H1 (cell line): ENCODE data around the gene POF1B. TPM values are rescaled to one million over a fixed set of nuclear protein-coding genes. Genes with fewer than 3 reads are reported as not detected.

Source experiments
- CTCF ChIA-PET: fragments of 300-600 bp; sonication (Branson Sonifier 250); formaldehyde crosslinking; loops from one replicate; lab custom pipeline; 2021; ENCODE audit not compliant: partially characterized antibody; lab: Charles Lee
- POLR2A ChIA-PET: fragments of 300-600 bp; sonication (Branson Sonifier 250); formaldehyde crosslinking; loops from one replicate; lab custom pipeline; 2021; ENCODE audit warnings: inconsistent platforms; ENCODE audit not compliant: partially characterized antibody; lab: Charles Lee
- DNase-seq, 2 experiments: peaks; one replicate each; pipeline versions ENCODE4 v3.0.0 to v3.0.0-alpha.2; 2010 to 2022; ENCODE audit warnings: low spot score in 2 of 2, low read depth in 1 of 2, mixed read lengths in 1 of 2
- FAIRE-seq: peaks from 2 replicates; lab custom pipeline; 2011; peaks lifted over from hg19 to GRCh38; lab: Jason Lieb, UNC
- H2AFZ ChIP-seq: 2 replicates; pipeline ENCODE4 v1.8.1; 2012; ENCODE audit warnings: low read length, inconsistent platforms
- H2AK5ac ChIP-seq: 2 replicates; pipeline ENCODE4 v1.6.1; 2013; ENCODE audit warnings: low read depth, low read length
- H2BK120ac ChIP-seq: replicated peaks from 2 replicates; pipeline ENCODE3; 2013; ENCODE audit warnings: low read depth, low read length, inconsistent platforms
- H2BK12ac ChIP-seq: 2 replicates; pipeline ENCODE4 v1.6.1; 2013; ENCODE audit warnings: low read depth, low read length
- H2BK15ac ChIP-seq: 2 replicates; pipeline ENCODE4 v1.6.1; 2013; ENCODE audit warnings: low read length
- H2BK20ac ChIP-seq: 2 replicates; pipeline ENCODE4 v1.6.1; 2013; ENCODE audit warnings: low read length
- H2BK5ac ChIP-seq: 2 replicates; pipeline ENCODE4 v1.6.1; 2013; ENCODE audit warnings: low read depth, low read length
- H3K14ac ChIP-seq: 2 replicates; pipeline ENCODE4 v1.6.1; 2013; ENCODE audit warnings: inconsistent platforms; ENCODE audit not compliant: insufficient read length
- H3K18ac ChIP-seq: 2 replicates; pipeline ENCODE4 v1.6.1; 2013; ENCODE audit warnings: low read length; ENCODE audit errors: extremely low read depth
- H3K23ac ChIP-seq: 2 replicates; pipeline ENCODE4 v1.6.1; 2013; ENCODE audit warnings: inconsistent platforms; ENCODE audit not compliant: insufficient read length
- H3K23me2 ChIP-seq: 2 replicates; pipeline ENCODE4 v1.6.1; 2013; ENCODE audit warnings: low read depth, low read length
- H3K27ac ChIP-seq: 2 replicates; pipeline ENCODE4 v1.6.1; 2011; ENCODE audit warnings: low read depth, low read length, inconsistent platforms
- H3K27me3 ChIP-seq, 4 experiments: replicated peaks in 1 of 4; 1 replicate in 1 of 4; 2 replicates in 3 of 4; pipeline versions ENCODE4 v1.6.1 to v1.8.1; 2011 to 2013; ENCODE audit warnings: low read length in 3 of 4, mild to moderate bottlenecking in 3 of 4, inconsistent platforms in 2 of 4, mixed read lengths in 2 of 4, moderate library complexity in 1 of 4; ENCODE audit not compliant: control insufficient read depth in 3 of 4, insufficient read depth in 3 of 4; ENCODE audit errors: extremely low read depth in 1 of 4
- H3K36me3 ChIP-seq, 4 experiments: 2 replicates each; pipeline versions ENCODE4 v1.6.1 to v1.8.1; 2011 to 2013; ENCODE audit warnings: mild to moderate bottlenecking in 4 of 4, low read length in 3 of 4, moderate library complexity in 2 of 4, control low read depth in 1 of 4, inconsistent platforms in 1 of 4; ENCODE audit not compliant: insufficient read depth in 4 of 4, control insufficient read depth in 2 of 4
- H3K4ac ChIP-seq: replicated peaks from 2 replicates; pipeline ENCODE3; 2013; ENCODE audit warnings: low read length, low read depth, mixed read lengths, inconsistent platforms; ENCODE audit not compliant: insufficient read length
- H3K4me1 ChIP-seq, 4 experiments: replicated peaks in 1 of 4; 1 replicate in 1 of 4; 2 replicates in 3 of 4; pipeline versions ENCODE4 v1.6.1 to v1.8.1; 2011 to 2013; ENCODE audit warnings: low read length in 3 of 4, inconsistent platforms in 2 of 4, mixed read lengths in 1 of 4; ENCODE audit not compliant: insufficient read depth in 4 of 4, control insufficient read depth in 3 of 4
- H3K4me2 ChIP-seq, 2 experiments: 2 replicates each; pipeline versions ENCODE4 v1.6.1 to v1.8.1; 2011 to 2013; ENCODE audit warnings: low read depth in 2 of 2, low read length in 2 of 2, control low read depth in 1 of 2, inconsistent platforms in 1 of 2, mild to moderate bottlenecking in 1 of 2; ENCODE audit not compliant: insufficient read depth in 1 of 2
- H3K4me3 ChIP-seq, 4 experiments: fragments of 200-600, 300-600 bp in 1 of 4; sonication (generic), shearing (Covaris generic), sonication (Bioruptor Twin) in 1 of 4; 2 replicates each; pipeline versions ENCODE4 v1.5.1 to v1.8.1; 2011 to 2016; ENCODE audit warnings: low read length in 4 of 4, low read depth in 3 of 4, control low read depth in 2 of 4, inconsistent platforms in 2 of 4, mild to moderate bottlenecking in 2 of 4, mixed read lengths in 1 of 4, moderate library complexity in 1 of 4; ENCODE audit not compliant: insufficient read depth in 2 of 4; ENCODE audit errors: extremely low read depth in 1 of 4
- H3K56ac ChIP-seq: replicated peaks from 2 replicates; pipeline ENCODE3; 2013; ENCODE audit warnings: low read depth, mild to moderate bottlenecking, mixed read lengths, low read length, inconsistent platforms; ENCODE audit not compliant: insufficient read length
- H3K79me1 ChIP-seq: 2 replicates; pipeline ENCODE4 v1.6.1; 2013; ENCODE audit warnings: low read depth, low read length, control low read depth
- H3K79me2 ChIP-seq, 2 experiments: 2 replicates each; pipeline versions ENCODE4 v1.6.1 to v1.8.1; 2012 to 2013; ENCODE audit warnings: low read length in 2 of 2, mild to moderate bottlenecking in 2 of 2, inconsistent platforms in 1 of 2; ENCODE audit not compliant: insufficient read depth in 2 of 2, control insufficient read depth in 1 of 2
- H3K9ac ChIP-seq, 4 experiments: replicated peaks in 1 of 4; 1 replicate in 1 of 4; 2 replicates in 3 of 4; pipeline versions ENCODE4 v1.6.1 to v1.8.1; 2011 to 2013; ENCODE audit warnings: low read depth in 3 of 4, low read length in 3 of 4, control low read depth in 2 of 4, mild to moderate bottlenecking in 2 of 4, moderate library complexity in 2 of 4, inconsistent platforms in 1 of 4; ENCODE audit errors: extremely low read depth in 1 of 4
- H3K9me3 ChIP-seq, 2 experiments: 2 replicates each; pipeline versions ENCODE4 v1.6.1 to v1.8.1; 2012 to 2013; ENCODE audit warnings: mild to moderate bottlenecking in 2 of 2, moderate library complexity in 2 of 2, control low read depth in 1 of 2, inconsistent platforms in 1 of 2, low read depth in 1 of 2, low read length in 1 of 2, mixed read lengths in 1 of 2; ENCODE audit not compliant: insufficient read depth in 2 of 2
- H4K20me1 ChIP-seq, 2 experiments: replicated peaks in 1 of 2; 2 replicates each; pipeline versions ENCODE3 to v1.8.1; 2011 to 2013; ENCODE audit warnings: inconsistent platforms in 2 of 2, low read length in 2 of 2, mild to moderate bottlenecking in 1 of 2; ENCODE audit not compliant: insufficient read depth in 2 of 2, control insufficient read depth in 1 of 2
- H4K5ac ChIP-seq: 2 replicates; pipeline ENCODE4 v1.6.1; 2013; ENCODE audit warnings: low read length, low read depth, mixed read lengths, inconsistent platforms; ENCODE audit not compliant: insufficient read length
- H4K8ac ChIP-seq: 2 replicates; pipeline ENCODE4 v1.8.0; 2013; ENCODE audit warnings: mild to moderate bottlenecking, moderate library complexity, low read length, inconsistent platforms; ENCODE audit not compliant: insufficient read depth; ENCODE audit errors: extremely low read depth
- H4K91ac ChIP-seq: replicated peaks from 2 replicates; pipeline ENCODE3; 2013; ENCODE audit warnings: low read length, mixed read lengths, inconsistent platforms; ENCODE audit not compliant: insufficient read length
- ATF3 ChIP-seq: IDR thresholded peaks from 2 replicates; pipeline ENCODE4 v1.6.1; 2011; ENCODE audit warnings: low read depth, mild to moderate bottlenecking, low read length; ENCODE audit not compliant: insufficient read depth
- EP300 ChIP-seq, 2 experiments: IDR thresholded peaks; 1 replicate in 1 of 2; 2 replicates in 1 of 2; pipeline ENCODE4 v1.6.1; 2011 to 2012; ENCODE audit warnings: low read depth in 2 of 2, low read length in 2 of 2, mild to moderate bottlenecking in 2 of 2, borderline replicate concordance in 1 of 2, inconsistent platforms in 1 of 2, moderate library complexity in 1 of 2
- FOSL1 ChIP-seq: IDR thresholded peaks from 2 replicates; pipeline ENCODE4 v1.6.1; 2011; ENCODE audit warnings: mild to moderate bottlenecking, low read depth, low read length, moderate library complexity; ENCODE audit not compliant: insufficient read depth
- KDM1A ChIP-seq: fragments of 200-600, 300-600 bp; sonication (generic); IDR thresholded peaks from 2 replicates; pipeline ENCODE4 v1.7.1; 2016; ENCODE audit warnings: mild to moderate bottlenecking, low read length, borderline replicate concordance
- KDM5A ChIP-seq: fragments of 200-600 bp; IDR thresholded peaks from 2 replicates; pipeline ENCODE4 v1.7.1; 2012; ENCODE audit warnings: mild to moderate bottlenecking, low read length, inconsistent platforms, mixed read lengths
- SIRT6 ChIP-seq: IDR thresholded peaks from one replicate; pipeline ENCODE4 v1.7.1; 2012; ENCODE audit warnings: low read length, inconsistent platforms
- SP1 ChIP-seq: IDR thresholded peaks from 2 replicates; pipeline ENCODE4 v1.6.1; 2011; ENCODE audit warnings: low read depth, low read length
- TAF7 ChIP-seq: optimal IDR thresholded peaks from 2 replicates; pipeline ENCODE3; 2011; ENCODE audit warnings: low read depth, mild to moderate bottlenecking, inconsistent platforms, low read length, moderate library complexity, borderline replicate concordance
- TCF12 ChIP-seq: IDR thresholded peaks from 2 replicates; pipeline ENCODE4 v1.6.1; 2011; ENCODE audit warnings: low read depth, mild to moderate bottlenecking, low read length
- YY1 ChIP-seq: IDR thresholded peaks from 2 replicates; pipeline ENCODE4 v1.6.1; 2011; ENCODE audit warnings: low read depth, mild to moderate bottlenecking, low read length
- ZNF274 ChIP-seq: IDR thresholded peaks from 2 replicates; pipeline ENCODE4 v1.7.0; 2012; ENCODE audit warnings: low read length, borderline replicate concordance; ENCODE audit errors: extremely low read depth
- WGBS, 2 experiments: shearing (Covaris generic) in 1 of 2; methylation state at CpG; one replicate each; pipeline versions ENCODE4 v1.1.6 to v1.1.7; 2013 to 2015; ENCODE audit warnings: low lambda C conversion rate in 2 of 2, mixed read lengths in 2 of 2, inconsistent platforms in 1 of 2, low coverage in 1 of 2, missing lambda C conversion rate in 1 of 2; ENCODE audit not compliant: insufficient replicate concordance in 2 of 2, insufficient coverage in 1 of 2, insufficient read length in 1 of 2; ENCODE audit errors: extremely low coverage in 1 of 2, missing lambda C conversion rate in 1 of 2; 5-methylcytosine and 5-hydroxymethylcytosine counted together
- polyA plus RNA-seq, 7 experiments: library from polyadenylated mRNA; depleted of rRNA in 3 of 7; stranded (reverse) in 5 of 7; unstranded in 2 of 7; fragments of >200 nt in 5 of 7; fragments of 200-250 nt in 2 of 7; gene quantifications; 1 replicate in 5 of 7; 2 replicates in 1 of 7; 4 replicates in 1 of 7; pipeline versions ENCODE4 v1.2.1 to v1.2.3, GENCODE V29; 2011 to 2013; ENCODE audit warnings: missing spikeins in 2 of 7, mixed read lengths in 2 of 7
- total RNA-seq: library from RNA; stranded (reverse); fragmentation: NEBNext Ultra II Directional; extraction: Animal tissue kit (Norgen Biotek cat#: 25700); gene quantifications from 2 replicates; pipeline ENCODE4 v1.2.1, GENCODE V29; 2021

POF1B gene
- total and polyA plus RNA-seq, 2 of the 8 experiments (the other 6 are each of a cell fraction or from before 2014, with no cell fraction given) = not detected

- WGBS, 2 experiments = 94% methylated on average over 3 of the region's 3 CpGs; no CpG with 5 or more reads in 1 of the 2 experiments
Measured at GRCh38 chrX:85303544-85303943, 75.9 kb downstream of the POF1B start.

More at GRCh38 chrX:85303544-85303943, 75.9 kb downstream of the POF1B start:
- no peak for FAIRE-seq
- no peak overlapping the region for H3K9ac ChIP-seq
- no peaks in the 10 kb centered on the region for H3K23me2 ChIP-seq
- no peak overlapping the region for H3K23ac ChIP-seq
- H3K79me2 ChIP-seq = no peaks in the 10 kb centered on the region
- no peak overlapping the region for H2BK5ac ChIP-seq
- no peaks in the 10 kb centered on the region for H3K27me3 ChIP-seq
- no peaks in the 10 kb centered on the region for H3K36me3 ChIP-seq
- no peak overlapping the region for H2BK12ac ChIP-seq
- H3K9me3 ChIP-seq = no peaks in the 10 kb centered on the region
- no peak overlapping the region for H2AFZ ChIP-seq
- H4K5ac ChIP-seq = no peak overlapping the region
- no peaks in the 10 kb centered on the region for H3K4me1 ChIP-seq
- H3K79me1 ChIP-seq = no peaks in the 10 kb centered on the region
- H3K18ac ChIP-seq = no peak overlapping the region
- TF ChIP-seq YY1 (no peak), EP300 (IDR thresholded peaks at IDR 0.05; ENCODE audit: borderline replicate concordance in 1 of 2, low read depth in 2 of 2, low read length in 2 of 2) (no peak), ATF3 (no peak), KDM5A (no peak), TCF12 (no peak), SIRT6 (no peak), SP1 (no peak), TAF7 (no peak), KDM1A (no peak), FOSL1 (no peak), ZNF274 (no peak)
- TF ChIP-seq, all 59 proteins: peak for 0
- Histone ChIP-seq H3K4ac (no peak overlapping the region), H2BK120ac (no peak overlapping the region), H3K4me2 (no peak overlapping the region), H2BK20ac (no peak overlapping the region), H4K91ac (no peak overlapping the region), H4K20me1 (no peaks in the 10 kb centered on the region), H2AK5ac (no peak overlapping the region), H3K56ac (no peak overlapping the region), H3K4me3 (no peak overlapping the region), H3K27ac (no peak overlapping the region), H4K8ac (no peak overlapping the region), H2BK15ac (no peak overlapping the region), H3K14ac (no peak overlapping the region)
- CTCF ChIA-PET = interaction anchor here (2.0 kb wide), 1 partner anchor 14 kb away, joined by 6 read pairs; no protein-coding TSS in a partner anchor
- POLR2A ChIA-PET = no interaction called here
- no peak for DNase-seq
